Transverse colon (tissue), 4 donors: Measurements from ENCODE around the gene CD70. TPM values are rescaled to one million over a fixed set of nuclear protein-coding genes. Genes with fewer than 3 reads are reported as not detected.
A peak's percentile ranks its signal among the peaks of the same experiment; 100 is the strongest.
"Not testable (repeated sequence)": the region's sequence is repeated elsewhere in the genome, so short reads cannot be mapped to it uniquely, and the experiment has no call there.

Experiments
- DNase-seq: peaks from one replicate; pipeline ENCODE4 v3.0.0-alpha.2; 2019
- H3K27ac ChIP-seq, 4 donors: fragments of 200-600 bp; sonication (generic); 2 replicates each; pipeline ENCODE4 v1.5.1; 2016 to 2018; ENCODE audit warnings: inconsistent platforms in 4 of 4
- H3K27me3 ChIP-seq: fragments of 200-600 bp; sonication (generic); 2 replicates; pipeline ENCODE4 v1.5.1; 2017; ENCODE audit warnings: inconsistent platforms
- H3K36me3 ChIP-seq, 4 donors: fragments of 200-600 bp; sonication (generic); 2 replicates each; pipeline ENCODE4 v1.5.1; 2017 to 2019; ENCODE audit warnings: inconsistent platforms in 4 of 4
- H3K4me1 ChIP-seq, 4 donors: fragments of 200-600 bp; sonication (generic); 2 replicates each; pipeline ENCODE4 v1.5.1; 2017 to 2020; ENCODE audit warnings: inconsistent platforms in 4 of 4
- H3K4me3 ChIP-seq, 4 donors: fragments of 200-600 bp; sonication (generic); 1 replicate in 1 of 4; 2 replicates in 3 of 4; pipeline versions ENCODE4 v1.5.1 to v1.6.1; 2017 to 2019; ENCODE audit warnings: inconsistent platforms in 4 of 4
- H3K9me3 ChIP-seq, 2 donors: fragments of 200-600 bp; sonication (generic); 2 replicates each; pipeline ENCODE4 v1.5.1; 2017 to 2019; ENCODE audit warnings: inconsistent platforms in 2 of 2
- CTCF ChIP-seq, 5 experiments: fragments of 200-600 bp in 3 of 5; fragments of 450-650 bp in 2 of 5; sonication (generic) in 3 of 5; IDR thresholded peaks; 1 replicate in 2 of 5; 2 replicates in 3 of 5; pipeline ENCODE4 v1.5.1; 2016 to 2017; ENCODE audit warnings: antibody characterized with exemption in 5 of 5, inconsistent platforms in 3 of 5, mild to moderate bottlenecking in 2 of 5, moderate library complexity in 1 of 5
- EP300 ChIP-seq: sonication (generic); formaldehyde crosslinking; IDR thresholded peaks from one replicate; pipeline ENCODE4 v1.6.1; 2017; ENCODE audit warnings: antibody characterized with exemption, low read depth
- POLR2A ChIP-seq: fragments of 450-650 bp; IDR thresholded peaks from one replicate; pipeline ENCODE4 v1.6.1; 2016; ENCODE audit warnings: antibody characterized with exemption, mild to moderate bottlenecking, moderate library complexity
- POLR2AphosphoS5 ChIP-seq, 3 donors: sonication (generic); formaldehyde crosslinking; IDR thresholded peaks; one replicate each; pipeline ENCODE4 v1.6.1; 2016; ENCODE audit warnings: antibody characterized with exemption in 3 of 3
- WGBS, 2 donors: methylation state at CpG; one replicate each; pipeline ENCODE4 v1.1.5; 2018; ENCODE audit warnings: low coverage in 1 of 2; 5-methylcytosine and 5-hydroxymethylcytosine counted together
- in situ Hi-C, 4 donors: fragments of 200-750 bp; cut with MboI; loops; one replicate each; pipeline versions ENCODE4 v1.15.0 to v1.15.1; 2017; ENCODE audit warnings: low sequenced_read_pairs in 3 of 4, low pct_ligation_motif_present in 1 of 4, low pct_unique_long_range_greater_than_20kb in 1 of 4
- intact Hi-C: fragments of 100-400 bp; cut with DNase I; formaldehyde crosslinking; loops from one replicate; pipeline ENCODE4 v1.15.1; 2023; ENCODE audit warnings: low total_unique reads
- total RNA-seq, 4 donors: library from RNA; depleted of rRNA; stranded (reverse); fragments of >200 nt; gene quantifications; one replicate each; pipeline ENCODE4 v1.1.0, GENCODE V29; 2016

Gene CD70
- total RNA-seq, 4 donors from 2014 or later = not detected

DNA sequence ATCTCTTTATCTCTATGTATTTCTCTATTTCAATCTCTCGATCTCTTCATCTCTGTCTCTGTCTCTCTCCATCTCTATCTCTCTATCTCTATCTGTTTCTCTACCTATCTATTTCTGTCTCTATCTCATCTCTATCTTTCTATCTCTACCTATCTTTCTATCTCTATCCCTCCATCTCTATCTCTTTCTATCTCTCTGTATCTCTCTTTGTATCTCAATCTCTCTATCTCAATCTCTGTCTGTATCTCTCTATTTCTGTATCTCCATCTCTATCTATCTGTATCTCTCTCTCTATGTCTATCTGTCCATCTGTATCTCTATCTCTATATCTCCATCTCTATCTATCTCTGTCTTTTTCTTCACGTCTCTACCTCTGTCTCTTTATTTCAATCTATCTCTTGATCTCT lies 34.9 kb downstream of the CD70 start:
- Histone ChIP-seq H3K27me3 (peaks cover 23% of the 10 kb centered on the region), H3K9me3 (no peaks in the 10 kb centered on the region), H3K36me3 (no peaks in the 10 kb centered on the region), H3K4me3 (no peak overlapping the region), H3K27ac (no peak overlapping the region), H3K4me1 (peaks cover 0 to 7% (median 0%) of the 10 kb centered on the region in 4 donors)
- intact Hi-C loops = no loop called here
- in situ Hi-C loops = no loop called here
- no peak for DNase-seq
- TF ChIP-seq CTCF (IDR thresholded peaks at IDR 0.05) (no peak), POLR2AphosphoS5 (IDR thresholded peaks at IDR 0.05) (no peak), POLR2A (no peak)
- WGBS, 2 donors = 87 to 94% methylated on average over 2 of the region's 2 CpGs

DNA sequence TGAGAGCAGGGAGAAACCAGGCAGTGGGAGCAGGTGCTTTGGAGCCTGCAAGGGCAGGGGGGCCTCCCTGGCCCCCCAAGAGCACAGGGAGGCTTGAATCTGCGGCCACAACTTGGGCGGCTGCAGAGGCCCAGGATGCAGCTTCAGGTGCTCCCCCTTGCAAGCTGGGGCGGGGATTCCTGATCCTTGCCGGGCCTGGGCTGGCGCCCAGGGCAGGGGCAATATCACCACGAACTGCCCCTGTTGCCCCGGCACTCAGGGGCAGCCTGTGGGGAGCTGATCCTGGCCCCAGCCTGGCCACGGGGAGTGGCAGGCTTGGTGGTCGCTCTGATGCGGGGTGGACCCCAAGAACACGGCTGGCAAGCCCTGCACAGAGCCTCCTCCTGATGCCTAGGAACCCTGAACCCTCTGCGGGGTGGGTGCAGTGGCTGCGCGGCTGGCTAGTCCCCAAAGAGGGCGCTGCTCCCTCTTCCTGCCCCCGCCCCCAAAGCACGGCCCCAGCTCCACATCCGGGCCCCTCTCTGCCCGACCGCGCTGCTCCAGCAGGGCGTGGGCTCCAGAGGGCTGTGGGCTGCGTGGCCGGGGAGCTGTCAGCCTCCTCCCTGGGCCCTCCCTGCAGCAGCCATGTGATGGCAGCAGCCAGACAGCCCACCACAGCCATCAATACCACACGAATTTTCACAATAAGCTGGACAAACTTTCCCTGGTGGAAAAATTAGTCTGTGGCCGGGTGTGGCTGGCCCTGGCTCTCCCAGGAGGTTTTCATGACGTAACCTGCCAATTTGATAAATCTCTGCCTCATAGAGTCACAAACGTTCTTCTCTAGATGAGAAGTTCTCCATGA lies 39.1 kb downstream of the CD70 start:
- no peak overlapping the region for H3K4me3 ChIP-seq
- WGBS, 2 donors = 33% methylated on average over 19 of the region's 28 CpGs; no CpG with 5 or more reads in 1 of the 2 donors
- TF ChIP-seq EP300 (no peak), CTCF (IDR thresholded peaks at IDR 0.05) (peak in 1 of 5 experiments; percentile 7), POLR2AphosphoS5 (IDR thresholded peaks at IDR 0.05) (no peak), POLR2A (no peak)
- H3K27me3 ChIP-seq = peaks cover 16% of the 10 kb centered on the region
- H3K36me3 ChIP-seq = no peaks in the 10 kb centered on the region
- peak; percentile 35 for DNase-seq
- intact Hi-C loops = no loop called here
- H3K27ac ChIP-seq = no peak overlapping the region
- in situ Hi-C loops = no loop called here
- peaks cover 0 to 7% (median 0%) of the 10 kb centered on the region in 4 donors for H3K4me1 ChIP-seq
- H3K9me3 ChIP-seq = no peaks in the 10 kb centered on the region

DNA sequence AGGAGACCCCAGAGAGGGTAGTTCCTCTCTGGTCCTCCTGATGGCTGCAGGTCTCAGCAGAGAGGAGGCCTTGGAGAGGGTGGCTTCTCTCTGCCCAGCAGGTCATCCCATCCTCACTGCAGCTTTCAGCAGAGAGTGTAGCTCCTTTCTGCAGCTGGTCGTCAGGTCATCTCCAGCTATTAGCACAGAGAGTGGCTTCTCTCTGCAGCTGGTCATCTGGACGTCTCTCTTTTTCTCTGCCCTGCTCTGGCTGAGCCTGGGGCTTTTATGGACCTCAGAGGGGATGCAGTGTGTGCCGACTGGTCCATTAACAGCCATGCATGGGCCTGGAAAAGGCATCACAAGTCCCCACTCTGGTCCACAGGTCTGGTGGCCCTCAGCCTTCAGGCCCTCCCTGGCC lies 39.9 kb downstream of the CD70 start:
- no peak for DNase-seq
- in situ Hi-C loops = no loop called here
- H3K9me3 ChIP-seq = no peaks in the 10 kb centered on the region
- H3K27ac ChIP-seq = no peak overlapping the region
- peaks cover 0 to 7% (median 0%) of the 10 kb centered on the region in 4 donors for H3K4me1 ChIP-seq
- WGBS, 2 donors = 86% methylated on average over 3 of the region's 3 CpGs; no CpG with 5 or more reads in 1 of the 2 donors
- H3K4me3 ChIP-seq = no peak overlapping the region
- intact Hi-C loops = no loop called here
- peaks cover 16% of the 10 kb centered on the region for H3K27me3 ChIP-seq
- no peak for TF ChIP-seq POLR2AphosphoS5 (IDR thresholded peaks at IDR 0.05)
- no peak for TF ChIP-seq POLR2A
- TF ChIP-seq EP300 = no peak
- TF ChIP-seq CTCF (IDR thresholded peaks at IDR 0.05) = no peak
- no peaks in the 10 kb centered on the region for H3K36me3 ChIP-seq

DNA sequence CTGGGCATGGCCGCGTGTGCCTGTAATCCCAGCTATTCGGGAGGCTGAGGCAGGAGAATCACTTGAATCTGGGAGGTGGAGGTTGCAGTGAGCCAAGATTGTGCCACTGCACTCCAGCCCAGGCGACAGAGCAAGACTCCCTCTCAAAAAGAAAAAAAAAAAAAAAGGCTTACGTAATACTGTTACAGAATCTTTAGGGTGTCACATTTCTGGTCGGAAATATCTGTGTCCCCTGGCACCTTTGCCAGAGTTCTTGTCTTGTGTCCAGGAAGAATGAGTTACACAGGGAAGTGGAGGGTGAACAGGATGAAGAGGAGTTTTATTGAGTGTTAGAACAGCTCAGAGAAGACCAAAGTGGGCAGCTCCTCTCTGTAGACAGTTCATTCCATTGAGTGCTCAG lies 40.3 kb downstream of the CD70 start:
- 83 to 90% methylated on average over 3 to 6 of the region's 6 CpGs for WGBS, 2 donors

More for the DNA sequence above, 40.3 kb downstream of the CD70 start:
- H3K4me3 ChIP-seq, H3K27ac ChIP-seq, H3K4me1 ChIP-seq, DNase-seq, H3K36me3 ChIP-seq, intact Hi-C loops, H3K9me3 ChIP-seq, in situ Hi-C loops: not testable (repeated sequence)
- H3K27me3 ChIP-seq = peaks cover 16% of the 10 kb centered on the region
